IPS-NIHi7 (cell line): ENCODE data around the gene PABPN1L.

ENCODE experiments used
- DNase-seq: peaks from one replicate; pipeline ENCODE4 v3.0.0; 2012; ENCODE audit warnings: mixed read lengths; ENCODE audit errors: extremely low spot score

The PABPN1L gene

GRCh38 chr16:88883117-88883895 lies 16.8 kb upstream of the PABPN1L start:
- no peak for DNase-seq

GRCh38 chr16:88882358-88883030 lies 16.0 kb upstream of the PABPN1L start:
- DNase-seq, result no peak

GRCh38 chr16:88881675-88882357 lies 15.4 kb upstream of the PABPN1L start:
- no peak for DNase-seq

- DNase-seq, result no peak
Observed at GRCh38 chr16:88881007-88881615, 14.7 kb upstream of the PABPN1L start.

- no peak for DNase-seq
Observed at GRCh38 chr16:88880226-88881006, 14.0 kb upstream of the PABPN1L start.

- no peak for DNase-seq
Observed at GRCh38 chr16:88879788-88880055, 13.3 kb upstream of the PABPN1L start.

GRCh38 chr16:88878967-88879787 lies 12.7 kb upstream of the PABPN1L start:
- no peak for DNase-seq

GRCh38 chr16:88878356-88878755 lies 11.9 kb upstream of the PABPN1L start:
- DNase-seq, result no peak

GRCh38 chr16:88877564-88878289 lies 11.3 kb upstream of the PABPN1L start:
- no peak for DNase-seq

GRCh38 chr16:88876942-88877526 lies 10.6 kb upstream of the PABPN1L start:
- no peak for DNase-seq

GRCh38 chr16:88875703-88876234 lies 9.3 kb upstream of the PABPN1L start:
- DNase-seq, result no peak

- no peak for DNase-seq
Observed at GRCh38 chr16:88874938-88875599, 8.6 kb upstream of the PABPN1L start.

- no peak for DNase-seq
Observed at GRCh38 chr16:88872650-88873331, 6.3 kb upstream of the PABPN1L start.

GRCh38 chr16:88871730-88872416 lies 5.4 kb upstream of the PABPN1L start:
- DNase-seq, result no peak

GRCh38 chr16:88871349-88871702 lies 4.9 kb upstream of the PABPN1L start:
- DNase-seq, result no peak

GRCh38 chr16:88870608-88871348 lies 4.3 kb upstream of the PABPN1L start:
- no peak for DNase-seq

GRCh38 chr16:88869673-88869980 lies 3.2 kb upstream of the PABPN1L start:
- DNase-seq, result no peak
